GM18502 (cell line): ENCODE data around the gene SDCBP2.

Experiments
- ATAC-seq: cut with Tn5 transposase; IDR thresholded peaks from one replicate; pipeline ENCODE4 v1.9.1; 2021; ENCODE audit warnings: mild to moderate bottlenecking; ENCODE audit not compliant: unreplicated experiment, poor library complexity

Gene SDCBP2

GRCh38 chr20:1332749-1333300 lies 3.9 kb upstream of the SDCBP2 start:
- no peak for ATAC-seq

- ATAC-seq = no peak
These were observed 3.0 kb upstream of the SDCBP2 start for GRCh38 chr20:1331801-1332453.

- no peak for ATAC-seq
These were observed 2.2 kb upstream of the SDCBP2 start for GRCh38 chr20:1331101-1331500.

- ATAC-seq = no peak
These were observed 1.3 kb upstream of the SDCBP2 start for GRCh38 chr20:1330075-1330830.

GRCh38 chr20:1327827-1328679 lies 886 bp downstream of the SDCBP2 start:
- no peak for ATAC-seq

GRCh38 chr20:1327241-1327653 lies 1.7 kb downstream of the SDCBP2 start:
- ATAC-seq = no peak

GRCh38 chr20:1326031-1326930 lies 2.7 kb downstream of the SDCBP2 start:
- ATAC-seq = no peak

GRCh38 chr20:1325173-1326030 lies 3.5 kb downstream of the SDCBP2 start:
- ATAC-seq = peak; percentile 86

GRCh38 chr20:1324598-1325172 lies 4.3 kb downstream of the SDCBP2 start:
- ATAC-seq = no peak

GRCh38 chr20:1323830-1324597 lies 4.9 kb downstream of the SDCBP2 start:
- ATAC-seq = no peak

- ATAC-seq = no peak
These were observed 5.7 kb downstream of the SDCBP2 start for GRCh38 chr20:1323256-1323655.

GRCh38 chr20:1322511-1323245 lies 6.3 kb downstream of the SDCBP2 start:
- ATAC-seq = no peak

GRCh38 chr20:1321654-1321939 lies 7.3 kb downstream of the SDCBP2 start:
- no peak for ATAC-seq

GRCh38 chr20:1320902-1321653 lies 7.9 kb downstream of the SDCBP2 start:
- no peak for ATAC-seq

GRCh38 chr20:1320016-1320415 lies 8.9 kb downstream of the SDCBP2 start:
- ATAC-seq = no peak

- no peak for ATAC-seq
These were observed 9.5 kb downstream of the SDCBP2 start for GRCh38 chr20:1319462-1319861.

- ATAC-seq = no peak
These were observed 9.9 kb downstream of the SDCBP2 start for GRCh38 chr20:1319051-1319450.
